ENCODE data around the gene PYROXD2.

DNA sequence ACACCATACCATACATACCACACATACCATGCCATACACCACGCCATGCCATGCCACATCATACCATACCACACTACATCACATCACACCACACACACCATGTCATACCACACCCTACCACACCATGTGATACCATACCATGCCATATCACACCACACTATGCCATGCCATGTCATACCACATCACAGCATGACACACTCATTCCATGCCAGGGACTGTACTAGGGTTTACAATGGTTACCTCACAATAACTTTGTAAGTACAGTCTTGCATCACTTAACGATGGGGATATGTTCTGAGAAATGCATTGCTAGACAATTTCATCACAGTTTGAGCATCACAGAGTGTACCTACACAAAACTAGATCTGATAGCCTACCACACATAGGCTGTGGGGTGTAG is 14.5 kb downstream of the PYROXD2 start:
- TF ChIP-seq, protein P1, sequence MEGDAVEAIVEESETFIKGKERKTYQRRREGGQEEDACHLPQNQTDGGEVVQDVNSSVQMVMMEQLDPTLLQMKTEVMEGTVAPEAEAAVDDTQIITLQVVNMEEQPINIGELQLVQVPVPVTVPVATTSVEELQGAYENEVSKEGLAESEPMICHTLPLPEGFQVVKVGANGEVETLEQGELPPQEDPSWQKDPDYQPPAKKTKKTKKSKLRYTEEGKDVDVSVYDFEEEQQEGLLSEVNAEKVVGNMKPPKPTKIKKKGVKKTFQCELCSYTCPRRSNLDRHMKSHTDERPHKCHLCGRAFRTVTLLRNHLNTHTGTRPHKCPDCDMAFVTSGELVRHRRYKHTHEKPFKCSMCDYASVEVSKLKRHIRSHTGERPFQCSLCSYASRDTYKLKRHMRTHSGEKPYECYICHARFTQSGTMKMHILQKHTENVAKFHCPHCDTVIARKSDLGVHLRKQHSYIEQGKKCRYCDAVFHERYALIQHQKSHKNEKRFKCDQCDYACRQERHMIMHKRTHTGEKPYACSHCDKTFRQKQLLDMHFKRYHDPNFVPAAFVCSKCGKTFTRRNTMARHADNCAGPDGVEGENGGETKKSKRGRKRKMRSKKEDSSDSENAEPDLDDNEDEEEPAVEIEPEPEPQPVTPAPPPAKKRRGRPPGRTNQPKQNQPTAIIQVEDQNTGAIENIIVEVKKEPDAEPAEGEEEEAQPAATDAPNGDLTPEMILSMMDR (IDR thresholded peaks at IDR 0.05), result no peak
- TF ChIP-seq POLR2A (IDR thresholded peaks at IDR 0.05), result no peak

Measured in lower leg skin (tissue), 3 donors.